HepG2 (cell line): ENCODE data around the gene TECPR1. TPM values are rescaled to one million over a fixed set of nuclear protein-coding genes. Genes with fewer than 3 reads are reported as not detected.

Experiments used
- ATAC-seq: fragments of 200-7000 bp; cut with Tn5 transposase; 3 replicates; pipeline ENCODE4 v1.9.1; 2020; ENCODE audit warnings: mild to moderate bottlenecking, moderate library complexity
- BruUV-seq: library from RNA; stranded (reverse); fragments of 400-500 nt; replicated peaks from 2 replicates; lab custom pipeline; 2021; lab: Mats Ljungman, UMichigan
- CTCF ChIA-PET: fragments of 300-600 bp; formaldehyde crosslinking; extraction: SDS; loops from one replicate; lab custom pipeline; 2021; ENCODE audit warnings: low total read pairs, inconsistent platforms, low intra/inter-chr PET ratio; lab: Yijun Ruan, JAX
- POLR2A ChIA-PET: fragments of 350-600 bp; sonication (Branson Sonifier 250); formaldehyde crosslinking; loops from one replicate; lab custom pipeline; 2020; ENCODE audit warnings: antibody characterized with exemption, inconsistent platforms; lab: Yijun Ruan, JAX
- DNase-seq: peaks from one replicate; pipeline ENCODE4 v3.0.0-alpha.2; 2015; ENCODE audit warnings: low spot score
- FAIRE-seq: peaks from 3 replicates; lab custom pipeline; 2011; peaks lifted over from hg19 to GRCh38; lab: Jason Lieb, UNC
- H2AFZ ChIP-seq: one replicate; pipeline ENCODE4 v1.6.1; 2011; ENCODE audit warnings: low read length, inconsistent platforms
- H3K27ac ChIP-seq: fragments of 300-600 bp; 3 replicates; pipeline ENCODE4 v1.8.0; 2011; ENCODE audit warnings: mixed run types, mild to moderate bottlenecking, mixed read lengths, low read length, inconsistent platforms; ENCODE audit not compliant: insufficient read depth; ENCODE audit errors: extremely low read length
- H3K27me3 ChIP-seq, 2 experiments: fragments of 200-600 bp in 1 of 2; 2 replicates in 1 of 2; 3 replicates in 1 of 2; pipeline versions ENCODE4 v1.6.0 to v1.8.0; 2011; ENCODE audit warnings: low read length in 2 of 2, mild to moderate bottlenecking in 2 of 2, moderate library complexity in 2 of 2, inconsistent platforms in 1 of 2; ENCODE audit not compliant: insufficient read depth in 2 of 2, control insufficient read depth in 1 of 2
- H3K36me3 ChIP-seq, 2 experiments: fragments of 200-600 bp in 1 of 2; replicated peaks in 1 of 2; 2 replicates in 1 of 2; 3 replicates in 1 of 2; pipeline versions ENCODE4 v1.5.1 to v1.8.0; 2011; ENCODE audit warnings: low read length in 2 of 2, inconsistent platforms in 1 of 2; ENCODE audit not compliant: insufficient read depth in 2 of 2, control insufficient read depth in 1 of 2
- H3K4me1 ChIP-seq: 2 replicates; pipeline ENCODE4 v1.5.1; 2012; ENCODE audit warnings: low read length, inconsistent platforms; ENCODE audit not compliant: insufficient read depth
- H3K4me2 ChIP-seq: 2 replicates; pipeline ENCODE4 v1.6.0; 2011; ENCODE audit warnings: low read depth, low read length, inconsistent platforms
- H3K4me3 ChIP-seq, 3 experiments: fragments of 200-600 bp in 1 of 3; sonication (generic), shearing (Covaris generic) in 1 of 3; replicated peaks in 1 of 3; 2 replicates each; pipeline ENCODE4 v1.5.1; 2011 to 2016; ENCODE audit warnings: low read length in 3 of 3, inconsistent platforms in 2 of 3, low read depth in 2 of 3, mild to moderate bottlenecking in 2 of 3, control low read depth in 1 of 3, mixed read lengths in 1 of 3; ENCODE audit not compliant: insufficient read depth in 1 of 3
- H3K79me2 ChIP-seq: one replicate; pipeline ENCODE4 v1.6.1; 2011; ENCODE audit warnings: low read length, inconsistent platforms; ENCODE audit not compliant: insufficient read depth
- H3K9ac ChIP-seq: 2 replicates; pipeline ENCODE4 v1.6.0; 2011; ENCODE audit warnings: mild to moderate bottlenecking, low read depth, low read length, inconsistent platforms; ENCODE audit not compliant: insufficient read depth
- H3K9me3 ChIP-seq: 2 replicates; pipeline ENCODE4 v1.5.1; 2012; ENCODE audit warnings: mild to moderate bottlenecking, low read length
- H4K20me1 ChIP-seq: 2 replicates; pipeline ENCODE4 v1.6.0; 2011; ENCODE audit warnings: inconsistent platforms, mild to moderate bottlenecking, low read length, moderate library complexity; ENCODE audit not compliant: insufficient read depth
- AGO2 ChIP-seq: fragments of 200-400 bp; formaldehyde crosslinking; optimal IDR thresholded peaks from 2 replicates; pipeline ENCODE3; 2017; ENCODE audit warnings: mild to moderate bottlenecking, low read depth, low read length, moderate library complexity
- EEA1 ChIP-seq: sonication (generic); formaldehyde crosslinking; IDR thresholded peaks from 2 replicates; pipeline ENCODE4 v1.5.1; 2020; ENCODE audit warnings: mild to moderate bottlenecking, missing genetic modification reagents, borderline replicate concordance
- FOXO1 ChIP-seq: sonication (generic); formaldehyde crosslinking; IDR thresholded peaks from 2 replicates; pipeline ENCODE4 v1.4.0; 2020; ENCODE audit warnings: missing genetic modification reagents
- KAT2B ChIP-seq: fragments of 150-350 bp; IDR thresholded peaks from 2 replicates; pipeline ENCODE4 v1.6.1; 2014; ENCODE audit warnings: low read depth, low read length, borderline replicate concordance
- TMF1 ChIP-seq: sonication (generic); formaldehyde crosslinking; IDR thresholded peaks from 2 replicates; pipeline ENCODE4 v1.8.1; 2022; ENCODE audit warnings: low read depth, missing genetic modification reagents
- TP53 ChIP-seq: sonication (generic); formaldehyde crosslinking; conservative IDR thresholded peaks from 2 replicates; pipeline ENCODE4 v1.4.0; 2020; ENCODE audit warnings: missing genetic modification reagents
- XRCC5 ChIP-seq: fragments of 200-400 bp; formaldehyde crosslinking; optimal IDR thresholded peaks from 2 replicates; pipeline ENCODE3; 2017; ENCODE audit warnings: mild to moderate bottlenecking, low read length
- ZNF569 ChIP-seq: sonication (generic); formaldehyde crosslinking; IDR thresholded peaks from 2 replicates; pipeline ENCODE4 v1.5.0; 2020; ENCODE audit warnings: mild to moderate bottlenecking, missing genetic modification reagents, moderate library complexity, borderline replicate concordance
- ZNF660 ChIP-seq: sonication (generic); formaldehyde crosslinking; IDR thresholded peaks from 2 replicates; pipeline ENCODE4 v1.5.1; 2020; ENCODE audit warnings: mild to moderate bottlenecking, low read depth, missing genetic modification reagents, borderline replicate concordance
- ZNF703 ChIP-seq: sonication (generic); formaldehyde crosslinking; IDR thresholded peaks from 2 replicates; pipeline ENCODE4 v1.5.1; 2020; ENCODE audit warnings: missing genetic modification reagents, mild to moderate bottlenecking, moderate library complexity, borderline replicate concordance
- WGBS: methylation state at CpG from one replicate; pipeline ENCODE4 v1.1.6; 2017; ENCODE audit warnings: low lambda C conversion rate; 5-methylcytosine and 5-hydroxymethylcytosine counted together
- in situ Hi-C: cut with HindIII; loops from 2 replicates; pipeline ENCODE4 v1.10.0; 2017; ENCODE audit warnings: low pct_unique_long_range_greater_than_20kb; ENCODE audit not compliant: extremely low pct_ligation_motif_present
- intact Hi-C: fragments of 100-400 bp; cut with micrococcal nuclease; formaldehyde crosslinking; loops from one replicate; pipeline ENCODE4 v1.10.0; 2022; ENCODE audit not compliant: unreplicated experiment
- polyA plus RNA-seq, 8 experiments: library from polyadenylated mRNA; depleted of rRNA in 3 of 8; stranded (reverse) in 7 of 8; unstranded in 1 of 8; fragments of >200 nt; fragmentation: Illumina TruSeq in 4 of 8; extraction: Trizol in 4 of 8; gene quantifications; 2 replicates each; pipeline versions ENCODE4 v1.2.1 to v1.2.3, GENCODE V29; 2011 to 2016; ENCODE audit warnings: low read depth in 4 of 8, missing spikeins in 1 of 8, mixed read lengths in 1 of 8; ENCODE audit not compliant: insufficient read depth in 1 of 8
- total RNA-seq, 5 experiments: library from RNA; depleted of rRNA; stranded (reverse); fragments of >200 nt; fragmentation: Illumina TruSeq; extraction: Trizol; gene quantifications; 2 replicates each; pipeline ENCODE4 v1.2.3, GENCODE V29; 2016; ENCODE audit warnings: low read depth in 1 of 5
- TF ChIP-seq, protein P1 (sequence below): IDR thresholded peaks from 2 replicates; pipeline ENCODE4 v1.6.1; 2018; ENCODE audit warnings: missing genetic modification reagents
- TF ChIP-seq, protein P2 (sequence below): sonication (generic); formaldehyde crosslinking; IDR thresholded peaks from 2 replicates; pipeline ENCODE4 v1.4.0; 2020; ENCODE audit warnings: missing genetic modification reagents
- TF ChIP-seq, protein P3 (sequence below): sonication (generic); formaldehyde crosslinking; IDR thresholded peaks from 2 replicates; pipeline ENCODE4 v1.8.1; 2023; ENCODE audit warnings: mild to moderate bottlenecking, moderate library complexity, missing genetic modification reagents

Gene TECPR1
- total and polyA plus RNA-seq, 2 of the 13 experiments (the other 11 are each of a cell fraction or from before 2014, with no cell fraction given), result 2.3 to 6.3 TPM

DNA sequence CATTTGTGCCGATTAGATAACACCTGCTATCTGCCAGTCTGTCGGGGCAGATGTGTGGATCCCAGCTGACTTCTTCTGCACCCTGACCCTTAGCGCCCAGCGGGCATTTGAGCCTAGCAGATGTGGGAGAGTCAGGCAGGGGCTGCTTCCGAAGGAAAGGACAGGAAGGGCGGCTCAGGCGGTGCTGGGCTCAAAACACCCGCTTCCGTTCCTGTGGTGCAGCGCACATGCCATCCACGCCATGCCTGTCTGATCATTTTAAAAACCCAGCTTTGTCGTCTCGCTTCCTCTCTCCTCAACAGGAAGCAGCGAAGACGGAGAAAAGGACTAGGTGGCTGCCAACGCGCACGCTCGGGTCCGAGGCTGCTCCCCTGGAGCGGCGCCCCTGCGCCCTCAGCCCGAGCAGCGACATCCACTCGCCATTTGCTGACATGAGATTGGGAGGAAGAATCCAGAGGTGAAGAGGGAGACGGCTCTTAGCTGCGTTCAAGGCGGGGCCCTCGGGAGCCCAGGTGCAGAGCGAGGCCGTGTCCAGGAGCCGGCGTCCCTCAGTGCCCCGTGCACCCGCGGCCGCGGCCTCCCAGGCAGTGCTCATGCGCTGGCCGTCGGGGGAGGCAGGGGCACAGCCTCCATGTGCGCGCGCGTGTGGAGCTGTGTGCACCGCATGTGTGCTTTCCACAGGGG is 46.7 kb downstream of the TECPR1 start:
- in situ Hi-C loops, result no loop called here
- Histone ChIP-seq H2AFZ (no peak overlapping the region), H4K20me1 (peaks cover 6% of the 10 kb centered on the region; the same call in 1 of the 2 replicates), H3K36me3 (peaks cover 20 to 50% of the 10 kb centered on the region in 2 experiments; a peak in 4 of 5 replicates), H3K27me3 (no peaks in the 10 kb centered on the region), H3K4me2 (no peak overlapping the region), H3K27ac (no peak overlapping the region), H3K4me3 (no peak overlapping the region), H3K9ac (no peak overlapping the region), H3K4me1 (peaks cover 10% of the 10 kb centered on the region), H3K9me3 (no peaks in the 10 kb centered on the region), H3K79me2 (peaks cover 2% of the 10 kb centered on the region)
- no TSS peak for BruUV-seq
- CTCF ChIA-PET, result no interaction called here
- intact Hi-C loops, result no loop called here
- DNase-seq, result no peak
- no peak for FAIRE-seq
- POLR2A ChIA-PET, result no interaction called here
- 98% methylated on average over 33 of the region's 47 CpGs for WGBS
- ATAC-seq, result no peak
- TF ChIP-seq AGO2, result peak; percentile 52
- no peak for TF ChIP-seq TMF1

DNA sequence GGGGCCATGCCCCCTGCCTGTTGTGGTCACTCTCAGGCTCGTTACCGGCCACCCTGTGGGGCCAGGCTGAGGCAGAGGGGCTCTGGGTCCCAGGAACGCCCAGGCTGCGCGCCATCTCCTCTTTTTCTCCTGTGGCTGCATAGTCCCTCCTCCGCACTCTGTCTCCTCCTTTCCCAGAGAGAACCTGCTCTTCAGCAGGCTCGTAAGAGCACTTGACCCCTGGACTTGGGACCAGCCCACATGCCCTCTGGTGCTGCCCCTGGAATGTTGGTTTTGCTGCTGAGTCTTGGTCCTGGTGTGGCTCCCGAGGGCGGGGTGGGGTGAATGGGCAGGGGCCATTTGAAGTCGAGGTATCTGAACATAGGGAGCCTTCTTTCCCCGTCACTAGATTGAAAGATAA is 47.4 kb downstream of the TECPR1 start:
- peaks cover 21 to 53% of the 10 kb centered on the region in 2 experiments; a peak in 4 of 5 replicates for H3K36me3 ChIP-seq
- FAIRE-seq (no peak), ATAC-seq (peak; percentile 17; the same call in 1 of the 3 replicates), DNase-seq (no peak)
- intact Hi-C loops (no loop called here), in situ Hi-C loops (no loop called here)
- WGBS, result 81% methylated on average over 11 of the region's 11 CpGs
- peaks cover 9% of the 10 kb centered on the region; the same call in 1 of the 2 replicates for H4K20me1 ChIP-seq
- H3K27me3 ChIP-seq, result no peaks in the 10 kb centered on the region
- no peak overlapping the region for H2AFZ ChIP-seq
- ChIA-PET CTCF (no interaction called here), POLR2A (no interaction called here)
- H3K4me1 ChIP-seq, result peaks cover 10% of the 10 kb centered on the region
- no peak for TF ChIP-seq FOXO1 (CRISPR knock-in tag)
- no peak for TF ChIP-seq TP53 (CRISPR knock-in tag)
- no peak for TF ChIP-seq EEA1 (CRISPR knock-in tag)
- no peak for TF ChIP-seq ZNF569 (CRISPR knock-in tag)
- no peak for TF ChIP-seq ZNF703 (CRISPR knock-in tag)
- TF ChIP-seq, protein P1, sequence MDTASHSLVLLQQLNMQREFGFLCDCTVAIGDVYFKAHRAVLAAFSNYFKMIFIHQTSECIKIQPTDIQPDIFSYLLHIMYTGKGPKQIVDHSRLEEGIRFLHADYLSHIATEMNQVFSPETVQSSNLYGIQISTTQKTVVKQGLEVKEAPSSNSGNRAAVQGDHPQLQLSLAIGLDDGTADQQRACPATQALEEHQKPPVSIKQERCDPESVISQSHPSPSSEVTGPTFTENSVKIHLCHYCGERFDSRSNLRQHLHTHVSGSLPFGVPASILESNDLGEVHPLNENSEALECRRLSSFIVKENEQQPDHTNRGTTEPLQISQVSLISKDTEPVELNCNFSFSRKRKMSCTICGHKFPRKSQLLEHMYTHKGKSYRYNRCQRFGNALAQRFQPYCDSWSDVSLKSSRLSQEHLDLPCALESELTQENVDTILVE (CRISPR knock-in tag), result no peak
- TF ChIP-seq, protein P2, sequence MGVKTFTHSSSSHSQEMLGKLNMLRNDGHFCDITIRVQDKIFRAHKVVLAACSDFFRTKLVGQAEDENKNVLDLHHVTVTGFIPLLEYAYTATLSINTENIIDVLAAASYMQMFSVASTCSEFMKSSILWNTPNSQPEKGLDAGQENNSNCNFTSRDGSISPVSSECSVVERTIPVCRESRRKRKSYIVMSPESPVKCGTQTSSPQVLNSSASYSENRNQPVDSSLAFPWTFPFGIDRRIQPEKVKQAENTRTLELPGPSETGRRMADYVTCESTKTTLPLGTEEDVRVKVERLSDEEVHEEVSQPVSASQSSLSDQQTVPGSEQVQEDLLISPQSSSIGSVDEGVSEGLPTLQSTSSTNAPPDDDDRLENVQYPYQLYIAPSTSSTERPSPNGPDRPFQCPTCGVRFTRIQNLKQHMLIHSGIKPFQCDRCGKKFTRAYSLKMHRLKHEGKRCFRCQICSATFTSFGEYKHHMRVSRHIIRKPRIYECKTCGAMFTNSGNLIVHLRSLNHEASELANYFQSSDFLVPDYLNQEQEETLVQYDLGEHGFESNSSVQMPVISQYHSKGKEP (CRISPR knock-in tag), result no peak
- no peak for TF ChIP-seq KAT2B
- TF ChIP-seq ZNF660, result no peak
- no peak for TF ChIP-seq XRCC5
- TF ChIP-seq, protein P3, sequence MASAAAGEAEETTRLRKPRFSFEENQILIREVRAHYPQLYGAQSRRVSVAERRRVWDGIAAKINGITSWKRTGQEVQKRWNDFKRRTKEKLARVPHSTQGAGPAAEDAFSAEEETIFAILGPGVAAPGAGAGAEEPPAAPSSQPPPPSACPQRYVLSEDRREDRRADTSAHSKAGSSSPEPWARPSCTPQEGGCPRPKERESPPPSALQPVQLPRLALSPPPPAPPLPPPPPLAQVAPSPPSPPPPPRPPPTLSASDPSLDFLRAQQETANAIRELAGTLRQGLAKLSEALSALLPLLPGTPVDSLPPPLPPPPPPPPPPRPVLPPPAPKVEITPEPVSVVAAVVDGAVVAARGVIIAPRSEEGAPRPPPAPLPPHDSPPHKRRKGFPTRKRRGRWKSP, result no peak
- H3K9ac ChIP-seq, result no peak overlapping the region
- no peak overlapping the region for H3K4me2 ChIP-seq
- no peak overlapping the region for H3K27ac ChIP-seq
- no peak overlapping the region for H3K4me3 ChIP-seq
- H3K79me2 ChIP-seq, result peaks cover 5% of the 10 kb centered on the region
- no TSS peak for BruUV-seq
- no peaks in the 10 kb centered on the region for H3K9me3 ChIP-seq
